ENCODE data around the gene DGKI. TPM values are rescaled to one million over a fixed set of nuclear protein-coding genes. Genes with fewer than 3 reads are reported as not detected.

DGKI gene
- total RNA-seq, 4 donors from 2014 or later = 0.66 to 2.9 (median 1.7) TPM

- no peaks in the 10 kb centered on the region for H3K27me3 ChIP-seq
- no peaks in the 10 kb centered on the region for H3K36me3 ChIP-seq
- no peak overlapping the region for H3K4me3 ChIP-seq
- TF ChIP-seq POLR2A (IDR thresholded peaks at IDR 0.05; ENCODE audit: low read depth) (no peak), POLR2AphosphoS5 (IDR thresholded peaks at IDR 0.05) (no peak), EP300 (IDR thresholded peaks at IDR 0.05) (no peak), CTCF (IDR thresholded peaks at IDR 0.05) (no peak)
- intact Hi-C loops (cut with DNase I) = no loop called here
- H3K9me3 ChIP-seq = no peaks in the 10 kb centered on the region
- H3K4me1 ChIP-seq = peaks cover 0 to 8% (median 0%) of the 10 kb centered on the region in 4 donors
- 24% methylated on average over 1 of the region's 1 CpG for WGBS
- no peak overlapping the region for H3K27ac ChIP-seq (replicated peaks in 1 of 4)
- no peak for DNase-seq (ENCODE audit: extremely low spot score)
Measured at GRCh38 chr7:137386966-137387365, 459.8 kb downstream of the DGKI start.

- no peak for DNase-seq (ENCODE audit: extremely low spot score)
- WGBS = 8% methylated on average over 1 of the region's 1 CpG
- intact Hi-C loops (cut with DNase I) = no loop called here
- no peaks in the 10 kb centered on the region for H3K36me3 ChIP-seq
- no peak for TF ChIP-seq EP300 (IDR thresholded peaks at IDR 0.05)
- TF ChIP-seq CTCF (IDR thresholded peaks at IDR 0.05) = no peak
- no peak for TF ChIP-seq POLR2A (IDR thresholded peaks at IDR 0.05; ENCODE audit: low read depth)
- TF ChIP-seq POLR2AphosphoS5 (IDR thresholded peaks at IDR 0.05) = no peak
- H3K4me1 ChIP-seq = no peaks in the 10 kb centered on the region
- H3K9me3 ChIP-seq = peaks cover 0 to 9% (median 0%) of the 10 kb centered on the region in 4 donors
- no peak overlapping the region for H3K27ac ChIP-seq (replicated peaks in 1 of 4)
- no peak overlapping the region for H3K4me3 ChIP-seq
- H3K27me3 ChIP-seq = no peaks in the 10 kb centered on the region
Measured at GRCh38 chr7:137381045-137381444, 465.7 kb downstream of the DGKI start.

- Histone ChIP-seq H3K4me3 (no peak overlapping the region), H3K4me1 (peaks cover 0 to 29% (median 18%) of the 10 kb centered on the region in 4 donors), H3K36me3 (no peaks in the 10 kb centered on the region), H3K9me3 (peaks cover 0 to 9% (median 0%) of the 10 kb centered on the region in 4 donors), H3K27ac (replicated peaks in 1 of 4) (peak overlapping the region in 1 of 4 donors; percentile 5), H3K27me3 (no peaks in the 10 kb centered on the region)
- intact Hi-C loops (cut with DNase I) = no loop called here
- TF ChIP-seq CTCF (IDR thresholded peaks at IDR 0.05) = no peak
- no peak for TF ChIP-seq POLR2A (IDR thresholded peaks at IDR 0.05; ENCODE audit: low read depth)
- no peak for TF ChIP-seq EP300 (IDR thresholded peaks at IDR 0.05)
- 55% methylated on average over 2 of the region's 2 CpGs for whole genome bisulfite sequencing
- DNase-seq (ENCODE audit: extremely low spot score) = no peak
Measured at GRCh38 chr7:137373507-137373906, 473.3 kb downstream of the DGKI start.

- no peak overlapping the region for H3K4me3 ChIP-seq
- H3K27me3 ChIP-seq = no peaks in the 10 kb centered on the region
- H3K27ac ChIP-seq (replicated peaks in 1 of 4) = peak overlapping the region in 1 of 4 donors; percentile 16
- intact Hi-C loops (cut with DNase I) = no loop called here
- no peaks in the 10 kb centered on the region for H3K36me3 ChIP-seq
- H3K4me1 ChIP-seq = peaks cover 0 to 29% (median 18%) of the 10 kb centered on the region in 4 donors
- TF ChIP-seq EP300 (IDR thresholded peaks at IDR 0.05) (no peak), CTCF (IDR thresholded peaks at IDR 0.05) (no peak), POLR2A (IDR thresholded peaks at IDR 0.05; ENCODE audit: low read depth) (no peak), POLR2AphosphoS5 (IDR thresholded peaks at IDR 0.05) (no peak)
- DNase-seq (ENCODE audit: extremely low spot score) = no peak
- WGBS = 42% methylated on average over 2 of the region's 2 CpGs
- H3K9me3 ChIP-seq = no peaks in the 10 kb centered on the region
Measured at GRCh38 chr7:137371616-137372015, 475.2 kb downstream of the DGKI start.

GRCh38 chr7:137366995-137367394 lies 479.8 kb downstream of the DGKI start:
- H3K36me3 ChIP-seq = no peaks in the 10 kb centered on the region
- H3K4me3 ChIP-seq = no peak overlapping the region
- H3K4me1 ChIP-seq = peaks cover 0 to 9% (median 7%) of the 10 kb centered on the region in 4 donors
- no peaks in the 10 kb centered on the region for H3K27me3 ChIP-seq
- no peaks in the 10 kb centered on the region for H3K9me3 ChIP-seq
- 93% methylated on average over 5 of the region's 5 CpGs for WGBS
- peak; percentile 24 for DNase-seq (ENCODE audit: extremely low spot score)
- TF ChIP-seq POLR2AphosphoS5 (IDR thresholded peaks at IDR 0.05) = no peak
- TF ChIP-seq POLR2A (IDR thresholded peaks at IDR 0.05; ENCODE audit: low read depth) = no peak
- no peak for TF ChIP-seq EP300 (IDR thresholded peaks at IDR 0.05)
- no peak for TF ChIP-seq CTCF (IDR thresholded peaks at IDR 0.05)
- no peak overlapping the region for H3K27ac ChIP-seq (replicated peaks in 1 of 4)
- intact Hi-C loops (cut with DNase I) = no loop called here
